Measurements from ENCODE around the gene C10orf71.

DNA sequence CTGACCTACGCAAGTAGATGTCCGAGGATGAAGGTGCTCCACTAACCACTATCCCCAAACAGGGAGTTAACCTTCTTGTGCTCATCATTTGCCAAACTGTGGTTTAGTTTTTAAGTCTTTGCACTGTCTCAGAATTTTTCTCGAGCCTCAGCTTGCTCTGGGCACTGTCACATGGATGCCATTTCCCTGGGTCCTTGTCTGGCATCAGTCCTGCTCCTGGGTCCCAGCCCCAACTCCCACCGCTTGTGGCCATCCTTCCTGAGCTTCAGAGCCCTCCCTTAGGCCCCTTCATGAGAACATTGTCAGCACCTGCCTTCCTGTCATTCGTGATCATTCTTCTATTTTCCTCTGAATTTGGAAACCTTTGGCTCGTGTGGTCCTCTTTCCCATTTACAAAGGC, 33.8 kb downstream of the C10orf71 start:
- TF ChIP-seq, protein P1, sequence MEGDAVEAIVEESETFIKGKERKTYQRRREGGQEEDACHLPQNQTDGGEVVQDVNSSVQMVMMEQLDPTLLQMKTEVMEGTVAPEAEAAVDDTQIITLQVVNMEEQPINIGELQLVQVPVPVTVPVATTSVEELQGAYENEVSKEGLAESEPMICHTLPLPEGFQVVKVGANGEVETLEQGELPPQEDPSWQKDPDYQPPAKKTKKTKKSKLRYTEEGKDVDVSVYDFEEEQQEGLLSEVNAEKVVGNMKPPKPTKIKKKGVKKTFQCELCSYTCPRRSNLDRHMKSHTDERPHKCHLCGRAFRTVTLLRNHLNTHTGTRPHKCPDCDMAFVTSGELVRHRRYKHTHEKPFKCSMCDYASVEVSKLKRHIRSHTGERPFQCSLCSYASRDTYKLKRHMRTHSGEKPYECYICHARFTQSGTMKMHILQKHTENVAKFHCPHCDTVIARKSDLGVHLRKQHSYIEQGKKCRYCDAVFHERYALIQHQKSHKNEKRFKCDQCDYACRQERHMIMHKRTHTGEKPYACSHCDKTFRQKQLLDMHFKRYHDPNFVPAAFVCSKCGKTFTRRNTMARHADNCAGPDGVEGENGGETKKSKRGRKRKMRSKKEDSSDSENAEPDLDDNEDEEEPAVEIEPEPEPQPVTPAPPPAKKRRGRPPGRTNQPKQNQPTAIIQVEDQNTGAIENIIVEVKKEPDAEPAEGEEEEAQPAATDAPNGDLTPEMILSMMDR (IDR thresholded peaks at IDR 0.05; ENCODE audit: poor library complexity, severe bottlenecking), result no peak
- TF ChIP-seq EP300 (conservative IDR thresholded peaks at IDR 0.05; ENCODE audit: poor library complexity, severe bottlenecking), result no peak
- TF ChIP-seq POLR2AphosphoS5 (IDR thresholded peaks at IDR 0.05), result no peak
- TF ChIP-seq MXI1 (conservative IDR thresholded peaks at IDR 0.05; ENCODE audit: poor library complexity, severe bottlenecking), result no peak

All from neural cell (in vitro differentiated cells).